H9 (cell line): ENCODE data around the gene AKT3. TPM values are rescaled to one million over a fixed set of nuclear protein-coding genes. Genes with fewer than 3 reads are reported as not detected.

ENCODE experiments used
- DNase-seq: peaks from one replicate; pipeline ENCODE4 v3.0.0-alpha.2; 2017
- H2AFZ ChIP-seq: one replicate; pipeline ENCODE4 v1.6.1; 2013; ENCODE audit warnings: mild to moderate bottlenecking, low read length, control low read depth, moderate library complexity
- H2AK5ac ChIP-seq: 2 replicates; pipeline ENCODE4 v1.6.1; 2013; ENCODE audit warnings: low read length, control low read depth, mixed read lengths; ENCODE audit not compliant: insufficient read length
- H2BK120ac ChIP-seq: one replicate; pipeline ENCODE4 v1.6.1; 2013; ENCODE audit warnings: low read depth, mild to moderate bottlenecking, low read length, control low read depth, inconsistent platforms; ENCODE audit not compliant: poor library complexity, severe bottlenecking
- H2BK12ac ChIP-seq: 2 replicates; pipeline ENCODE4 v1.6.1; 2013; ENCODE audit warnings: low read length, control low read depth, mixed read lengths, low read depth; ENCODE audit not compliant: insufficient read length
- H2BK15ac ChIP-seq: 2 replicates; pipeline ENCODE4 v1.6.1; 2013; ENCODE audit warnings: low read depth, low read length, control low read depth
- H2BK20ac ChIP-seq: one replicate; pipeline ENCODE4 v1.6.1; 2013; ENCODE audit warnings: low read depth, mild to moderate bottlenecking, low read length, control low read depth, inconsistent platforms; ENCODE audit not compliant: poor library complexity, severe bottlenecking
- H2BK5ac ChIP-seq: 2 replicates; pipeline ENCODE4 v1.6.1; 2013; ENCODE audit warnings: low read length, control low read depth, mixed read lengths; ENCODE audit not compliant: insufficient read length
- H3K14ac ChIP-seq: 2 replicates; pipeline ENCODE4 v1.6.1; 2013; ENCODE audit warnings: low read length, control low read depth; ENCODE audit not compliant: insufficient read depth
- H3K18ac ChIP-seq: 2 replicates; pipeline ENCODE4 v1.6.1; 2013; ENCODE audit warnings: low read depth, mild to moderate bottlenecking, mixed read lengths, low read length, control low read depth; ENCODE audit not compliant: insufficient read length
- H3K23ac ChIP-seq: 2 replicates; pipeline ENCODE4 v1.6.1; 2013; ENCODE audit warnings: low read length, control low read depth, mixed read lengths, low read depth; ENCODE audit not compliant: insufficient read length
- H3K23me2 ChIP-seq: 2 replicates; pipeline ENCODE4 v1.6.1; 2013; ENCODE audit warnings: low read depth, mild to moderate bottlenecking, mixed read lengths, low read length, control low read depth; ENCODE audit not compliant: insufficient read length, poor library complexity, severe bottlenecking
- H3K27ac ChIP-seq: 2 replicates; pipeline ENCODE4 v1.5.1; 2013; ENCODE audit warnings: low read length, control low read depth, mixed read lengths, low read depth; ENCODE audit not compliant: insufficient read length
- H3K27me3 ChIP-seq: 2 replicates; pipeline ENCODE4 v1.6.1; 2013; ENCODE audit warnings: low read length, control low read depth, inconsistent platforms; ENCODE audit not compliant: insufficient read depth
- H3K4ac ChIP-seq: 2 replicates; pipeline ENCODE4 v1.6.1; 2013; ENCODE audit warnings: low read depth, mild to moderate bottlenecking, control low read depth, inconsistent platforms, low read length, moderate library complexity
- H3K4me1 ChIP-seq: 2 replicates; pipeline ENCODE4 v1.6.1; 2013; ENCODE audit warnings: low read length, control low read depth, inconsistent platforms; ENCODE audit not compliant: insufficient read depth
- H3K4me2 ChIP-seq: 2 replicates; pipeline ENCODE4 v1.6.1; 2013; ENCODE audit warnings: low read length, control low read depth, mixed read lengths; ENCODE audit not compliant: insufficient read length, insufficient read depth
- H3K56ac ChIP-seq: 2 replicates; pipeline ENCODE4 v1.6.1; 2013; ENCODE audit warnings: low read depth, mild to moderate bottlenecking, mixed read lengths, low read length, control low read depth; ENCODE audit not compliant: insufficient read length
- H3K79me1 ChIP-seq: 2 replicates; pipeline ENCODE4 v1.6.1; 2013; ENCODE audit warnings: low read depth, mild to moderate bottlenecking, moderate library complexity, low read length, control low read depth, inconsistent platforms; ENCODE audit not compliant: insufficient read depth, poor library complexity, severe bottlenecking
- H3K79me2 ChIP-seq: 2 replicates; pipeline ENCODE4 v1.6.1; 2013; ENCODE audit warnings: low read length, control low read depth, inconsistent platforms; ENCODE audit not compliant: insufficient read depth
- H3K9ac ChIP-seq: 2 replicates; pipeline ENCODE4 v1.6.1; 2013; ENCODE audit warnings: low read length, control low read depth, mixed read lengths; ENCODE audit not compliant: insufficient read length; ENCODE audit errors: extremely low read depth
- H3K9me3 ChIP-seq: one replicate; pipeline ENCODE4 v1.6.1; 2013; ENCODE audit warnings: low read depth, low read length, inconsistent platforms; ENCODE audit not compliant: control insufficient read depth
- H3T11ph ChIP-seq: one replicate; pipeline ENCODE4 v1.6.1; 2013; ENCODE audit warnings: mild to moderate bottlenecking, low read length, control low read depth, inconsistent platforms
- H4K20me1 ChIP-seq: one replicate; pipeline ENCODE4 v1.6.1; 2013; ENCODE audit not compliant: control insufficient read depth, insufficient read length, insufficient read depth
- H4K5ac ChIP-seq: 2 replicates; pipeline ENCODE4 v1.6.1; 2013; ENCODE audit warnings: low read depth, mild to moderate bottlenecking, mixed read lengths, low read length, control low read depth; ENCODE audit not compliant: insufficient read length
- H4K8ac ChIP-seq: replicated peaks from 2 replicates; pipeline ENCODE4 v1.6.1; 2013; ENCODE audit warnings: low read length, control low read depth, mixed read lengths, low read depth; ENCODE audit not compliant: insufficient read length
- H4K91ac ChIP-seq: 2 replicates; pipeline ENCODE4 v1.6.1; 2013; ENCODE audit warnings: low read depth, mild to moderate bottlenecking, moderate library complexity, mixed read lengths, low read length, control low read depth; ENCODE audit not compliant: insufficient read length
- H3K27ac Mint-ChIP-seq, 3 experiments: 2 replicates in 2 of 3; 3 replicates in 1 of 3; pipeline ENCODE4 v1.8.0; 2020 to 2021; ENCODE audit warnings: mixed read lengths in 3 of 3, mild to moderate bottlenecking in 1 of 3, moderate library complexity in 1 of 3
- H3K27me3 Mint-ChIP-seq: 2 replicates; pipeline ENCODE4 v1.8.0; 2021; ENCODE audit warnings: low read depth, mild to moderate bottlenecking, moderate library complexity, mixed read lengths
- H3K36me3 Mint-ChIP-seq, 3 experiments: 2 replicates in 2 of 3; 3 replicates in 1 of 3; pipeline ENCODE4 v1.8.0; 2020 to 2021; ENCODE audit warnings: low read depth in 3 of 3, mixed read lengths in 3 of 3; ENCODE audit not compliant: insufficient read depth in 1 of 3
- H3K4me1 Mint-ChIP-seq, 2 experiments: 2 replicates each; pipeline ENCODE4 v1.8.0; 2020; ENCODE audit warnings: mixed read lengths in 2 of 2
- H3K4me3 Mint-ChIP-seq, 2 experiments: 2 replicates in 1 of 2; 3 replicates in 1 of 2; pipeline ENCODE4 v1.8.0; 2020 to 2021; ENCODE audit warnings: mild to moderate bottlenecking in 2 of 2, mixed read lengths in 2 of 2, moderate library complexity in 1 of 2
- H3K9me3 Mint-ChIP-seq, 2 experiments: 2 replicates in 1 of 2; 3 replicates in 1 of 2; pipeline ENCODE4 v1.8.0; 2020; ENCODE audit warnings: mild to moderate bottlenecking in 2 of 2, mixed read lengths in 2 of 2, moderate library complexity in 1 of 2
- WGBS: extraction: QIAGEN DNeasy Blood & Tissue Kit; methylation state at CpG from one replicate; pipeline ENCODE4 v1.1.7; 2013; ENCODE audit warnings: missing lambda C conversion rate, low lambda C conversion rate, mixed read lengths; ENCODE audit not compliant: insufficient read length; ENCODE audit errors: extremely low coverage; 5-methylcytosine and 5-hydroxymethylcytosine counted together
- total RNA-seq: library from RNA; stranded (reverse); gene quantifications from 2 replicates; pipeline ENCODE4 v1.2.1, GENCODE V29; 2021
- TF ChIP-seq, protein P1 (sequence below): fragments of 200-600 bp; sonication (generic); conservative IDR thresholded peaks from 3 replicates; pipeline ENCODE4 v1.8.0; 2021; ENCODE audit warnings: antibody characterized with exemption, mild to moderate bottlenecking

AKT3 gene
- total RNA-seq, 1 experiment from 2014 or later: 27.8 TPM

- DNase-seq: peak; percentile 60
- Mint-ChIP-seq H3K27ac (no peak overlapping the region; a peak in 1 of 7 replicates), H3K36me3 (peaks cover 39 to 50% (median 41%) of the 10 kb centered on the region in 3 experiments), H3K4me1 (peaks cover 3 to 5% of the 10 kb centered on the region in 2 experiments; a peak in 1 of 4 replicates), H3K4me3 (no peak overlapping the region), H3K9me3 (peaks cover 29 to 41% of the 10 kb centered on the region in 2 experiments), H3K27me3 (no peaks in the 10 kb centered on the region)
- WGBS: no CpG with 5 or more reads among the region's 5 CpGs
- Histone ChIP-seq H4K5ac (no peak overlapping the region), H3K56ac (no peak overlapping the region), H3K27me3 (no peaks in the 10 kb centered on the region), H4K8ac (no peak overlapping the region), H4K20me1 (no peaks in the 10 kb centered on the region), H3K79me2 (no peaks in the 10 kb centered on the region; the same call in 1 of the 2 replicates), H3K23ac (no peak overlapping the region), H3K4me1 (no peaks in the 10 kb centered on the region), H2BK12ac (no peak overlapping the region), H3K14ac (no peak overlapping the region), H2AFZ (no peak overlapping the region), H3K18ac (no peak overlapping the region), H3K9ac (no peak overlapping the region), H2BK120ac (no peak overlapping the region), H3K4me2 (no peak overlapping the region), H3K9me3 (no peaks in the 10 kb centered on the region), H3T11ph (no peak overlapping the region), H3K4ac (no peak overlapping the region), H4K91ac (no peak overlapping the region), H3K23me2 (no peaks in the 10 kb centered on the region), H3K27ac (no peak overlapping the region), H2BK20ac (no peak overlapping the region), H2BK5ac (no peak overlapping the region), H3K79me1 (no peaks in the 10 kb centered on the region), H2BK15ac (no peak overlapping the region), H2AK5ac (no peak overlapping the region)
- TF ChIP-seq, protein P1, sequence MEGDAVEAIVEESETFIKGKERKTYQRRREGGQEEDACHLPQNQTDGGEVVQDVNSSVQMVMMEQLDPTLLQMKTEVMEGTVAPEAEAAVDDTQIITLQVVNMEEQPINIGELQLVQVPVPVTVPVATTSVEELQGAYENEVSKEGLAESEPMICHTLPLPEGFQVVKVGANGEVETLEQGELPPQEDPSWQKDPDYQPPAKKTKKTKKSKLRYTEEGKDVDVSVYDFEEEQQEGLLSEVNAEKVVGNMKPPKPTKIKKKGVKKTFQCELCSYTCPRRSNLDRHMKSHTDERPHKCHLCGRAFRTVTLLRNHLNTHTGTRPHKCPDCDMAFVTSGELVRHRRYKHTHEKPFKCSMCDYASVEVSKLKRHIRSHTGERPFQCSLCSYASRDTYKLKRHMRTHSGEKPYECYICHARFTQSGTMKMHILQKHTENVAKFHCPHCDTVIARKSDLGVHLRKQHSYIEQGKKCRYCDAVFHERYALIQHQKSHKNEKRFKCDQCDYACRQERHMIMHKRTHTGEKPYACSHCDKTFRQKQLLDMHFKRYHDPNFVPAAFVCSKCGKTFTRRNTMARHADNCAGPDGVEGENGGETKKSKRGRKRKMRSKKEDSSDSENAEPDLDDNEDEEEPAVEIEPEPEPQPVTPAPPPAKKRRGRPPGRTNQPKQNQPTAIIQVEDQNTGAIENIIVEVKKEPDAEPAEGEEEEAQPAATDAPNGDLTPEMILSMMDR: peak; percentile 46; the same call in 2 of the 3 replicates
These were observed 30.6 kb downstream of the AKT3 start for GRCh38 chr1:243819438-243819839.
